ENCODE data around the gene THSD8.

THSD8 gene

GRCh38 chr19:12786141-12786870 is 15.6 kb upstream of the THSD8 start:
- DNase-seq (ENCODE audit: low spot score), result peak; percentile 15
- no peak for TF ChIP-seq CTCF (IDR thresholded peaks at IDR 0.05; ENCODE audit: extremely low read depth, missing control alignments)

GRCh38 chr19:12786952-12787351 is 14.9 kb upstream of the THSD8 start:
- DNase-seq (ENCODE audit: low spot score), result no peak
- no peak for TF ChIP-seq CTCF (IDR thresholded peaks at IDR 0.05; ENCODE audit: extremely low read depth, missing control alignments)

- no peak for DNase-seq (ENCODE audit: low spot score)
- TF ChIP-seq CTCF (IDR thresholded peaks at IDR 0.05; ENCODE audit: extremely low read depth, missing control alignments), result no peak
Measured at GRCh38 chr19:12787458-12787857, 14.4 kb upstream of the THSD8 start.

GRCh38 chr19:12788042-12788681 is 13.7 kb upstream of the THSD8 start:
- no peak for TF ChIP-seq CTCF (IDR thresholded peaks at IDR 0.05; ENCODE audit: extremely low read depth, missing control alignments)
- DNase-seq (ENCODE audit: low spot score), result no peak

GRCh38 chr19:12788682-12789097 is 13.2 kb upstream of the THSD8 start:
- TF ChIP-seq CTCF (IDR thresholded peaks at IDR 0.05; ENCODE audit: extremely low read depth, missing control alignments), result no peak
- DNase-seq (ENCODE audit: low spot score), result peak; percentile 86

GRCh38 chr19:12789098-12789903 is 12.6 kb upstream of the THSD8 start:
- TF ChIP-seq CTCF (IDR thresholded peaks at IDR 0.05; ENCODE audit: extremely low read depth, missing control alignments), result no peak
- no peak for DNase-seq (ENCODE audit: low spot score)

Measured in GM20000 (cell line).